ENCODE measurements around the gene SLC50A1.
"Not testable (repeated sequence)": the region's sequence is repeated elsewhere in the genome, so short reads cannot be mapped to it uniquely, and the experiment has no call there.

The SLC50A1 gene

GRCh38 chr1:155116113-155116764 lies 19.4 kb upstream of the SLC50A1 start:
- no peak for TF ChIP-seq CTCF (conservative IDR thresholded peaks at IDR 0.05; ENCODE audit: low read depth, low read length)
- DNase-seq (ENCODE audit: low read depth) = no peak
- no peak overlapping the region for H3K4me3 ChIP-seq (ENCODE audit: low read length)

- H3K4me3 ChIP-seq (ENCODE audit: low read length) = no peak overlapping the region
- no peak for DNase-seq (ENCODE audit: low read depth)
- no peak for TF ChIP-seq CTCF (conservative IDR thresholded peaks at IDR 0.05; ENCODE audit: low read depth, low read length)
Observed at GRCh38 chr1:155117610-155118009, 18.0 kb upstream of the SLC50A1 start.

GRCh38 chr1:155118090-155118489 lies 17.6 kb upstream of the SLC50A1 start:
- H3K4me3 ChIP-seq (ENCODE audit: low read length); DNase-seq (ENCODE audit: low read depth): not testable (repeated sequence)

- no peak overlapping the region for H3K4me3 ChIP-seq (ENCODE audit: low read length)
- no peak for TF ChIP-seq CTCF (conservative IDR thresholded peaks at IDR 0.05; ENCODE audit: low read depth, low read length)
- DNase-seq (ENCODE audit: low read depth) = no peak
Observed at GRCh38 chr1:155120253-155120652, 15.4 kb upstream of the SLC50A1 start.

GRCh38 chr1:155121249-155121648 lies 14.4 kb upstream of the SLC50A1 start:
- TF ChIP-seq CTCF (conservative IDR thresholded peaks at IDR 0.05; ENCODE audit: low read depth, low read length) = no peak
- no peak for DNase-seq (ENCODE audit: low read depth)
- H3K4me3 ChIP-seq (ENCODE audit: low read length) = no peak overlapping the region

- H3K4me3 ChIP-seq (ENCODE audit: low read length) = no peak overlapping the region
- no peak for TF ChIP-seq CTCF (conservative IDR thresholded peaks at IDR 0.05; ENCODE audit: low read depth, low read length)
- no peak for DNase-seq (ENCODE audit: low read depth)
Observed at GRCh38 chr1:155122308-155122707, 13.3 kb upstream of the SLC50A1 start.

- no peak overlapping the region for H3K4me3 ChIP-seq (ENCODE audit: low read length)
- DNase-seq (ENCODE audit: low read depth) = no peak
- no peak for TF ChIP-seq CTCF (conservative IDR thresholded peaks at IDR 0.05; ENCODE audit: low read depth, low read length)
Observed at GRCh38 chr1:155123801-155124200, 11.9 kb upstream of the SLC50A1 start.

Data from retinal pigment epithelial cell (primary cell).